G401.6 (cell line): Measurements from ENCODE around the gene PAPPA.

Experiments used
- FAIRE-seq: peaks from 2 replicates; lab custom pipeline; 2012; peaks lifted over from hg19 to GRCh38; lab: Jason Lieb, UNC

PAPPA gene

DNA sequence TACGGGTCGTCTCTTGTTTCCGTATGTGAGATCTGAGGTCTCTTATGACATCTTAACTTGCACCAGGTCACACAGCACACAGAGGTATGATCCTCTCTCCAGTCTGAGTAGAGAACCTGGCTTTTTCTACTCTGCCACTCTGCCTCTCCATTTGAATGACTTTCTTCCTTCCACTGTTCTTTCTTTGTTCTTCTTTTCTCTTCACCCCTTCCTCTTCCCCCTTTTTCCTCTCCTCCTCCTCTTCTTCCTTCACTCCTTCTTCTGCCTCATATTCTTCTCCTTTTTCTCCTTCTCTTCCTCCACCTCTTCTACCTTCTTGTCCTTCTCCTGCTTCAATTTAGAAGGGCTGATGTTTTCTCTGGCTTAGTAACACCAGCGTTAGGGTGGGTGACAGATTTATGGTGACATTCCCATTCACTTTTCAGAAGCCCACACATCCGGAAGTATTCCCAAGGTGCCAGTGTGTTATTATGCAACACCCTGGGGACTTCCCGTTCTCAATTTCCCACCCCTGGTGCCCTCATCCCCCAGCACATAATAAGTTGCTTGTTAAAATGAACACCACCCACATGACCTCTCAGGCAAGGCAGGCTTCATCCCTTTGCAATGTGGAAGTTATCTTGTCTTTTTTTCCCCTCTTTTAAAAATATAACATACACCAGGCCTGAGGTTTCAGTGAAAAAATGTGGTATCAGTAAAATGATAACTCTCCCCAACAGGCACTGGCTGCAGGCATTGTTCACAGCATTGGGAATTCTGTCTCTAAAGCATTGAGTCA lies 122.0 kb downstream of the PAPPA start:
- no peak for FAIRE-seq

DNA sequence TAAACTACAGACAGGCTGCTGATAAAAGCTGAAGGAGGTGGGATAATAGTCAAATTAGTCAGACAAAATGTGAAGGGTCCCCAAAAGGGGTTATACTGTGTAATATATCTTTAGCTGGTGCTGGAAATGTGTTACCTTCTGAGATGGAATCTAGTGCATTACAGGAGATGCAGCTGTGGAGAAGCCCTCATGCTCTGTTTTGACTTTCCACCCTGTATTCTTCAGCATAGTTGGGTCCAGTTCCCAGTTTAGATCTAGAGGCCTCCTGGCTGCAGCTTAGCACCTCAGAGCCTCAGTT lies 122.6 kb downstream of the PAPPA start:
- no peak for FAIRE-seq

GRCh38 chr9:116276651-116277121 lies 123.1 kb downstream of the PAPPA start:
- FAIRE-seq, result no peak

GRCh38 chr9:116278326-116278725 lies 124.7 kb downstream of the PAPPA start:
- FAIRE-seq, result no peak

DNA sequence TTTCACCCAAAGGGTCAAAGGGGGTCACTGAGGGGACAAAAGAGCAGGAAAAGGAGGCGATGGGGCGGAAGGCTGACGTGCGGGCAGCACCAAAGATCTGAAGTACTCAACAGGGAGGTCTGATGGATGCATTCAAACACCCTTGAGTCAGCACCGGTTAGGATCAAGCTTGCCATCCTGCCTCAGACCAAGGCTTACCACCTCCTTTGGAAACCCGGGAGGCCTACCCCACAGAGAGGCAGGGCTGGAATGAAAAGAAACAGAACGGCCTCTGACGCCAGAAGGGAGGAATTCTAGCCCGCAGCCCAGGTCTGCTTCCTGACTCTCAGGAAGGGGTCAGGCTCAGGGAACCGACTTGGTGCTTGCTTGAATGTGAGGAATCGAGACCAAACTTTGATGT lies 125.6 kb downstream of the PAPPA start:
- FAIRE-seq, result no peak

DNA sequence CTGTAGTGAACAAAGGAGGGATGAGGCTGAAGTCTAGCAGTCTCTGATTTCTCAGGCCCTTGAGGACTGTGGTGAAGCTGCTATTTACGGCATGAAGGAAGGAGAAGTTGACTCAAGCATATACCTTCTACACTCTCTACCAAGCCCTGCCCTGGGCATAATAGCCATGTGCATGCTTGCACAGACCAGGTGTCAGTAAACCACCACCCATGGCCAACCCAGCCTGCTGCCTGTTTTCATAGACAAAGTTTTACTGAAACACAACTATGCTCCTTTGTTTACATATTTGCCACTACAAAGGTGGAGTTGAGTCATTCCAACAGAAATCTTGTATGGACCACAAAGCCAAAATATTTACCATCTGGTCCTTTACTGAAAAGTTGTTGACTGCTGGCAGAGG lies 126.9 kb downstream of the PAPPA start:
- FAIRE-seq, result no peak

- FAIRE-seq, result no peak
Observed at GRCh38 chr9:116282597-116282996, 129.0 kb downstream of the PAPPA start.

- no peak for FAIRE-seq
Observed at GRCh38 chr9:116284518-116284917, 130.9 kb downstream of the PAPPA start.

GRCh38 chr9:116285320-116285719 lies 131.7 kb downstream of the PAPPA start:
- FAIRE-seq, result no peak

- no peak for FAIRE-seq
Observed at GRCh38 chr9:116286297-116286696, 132.7 kb downstream of the PAPPA start.

GRCh38 chr9:116287721-116288120 lies 134.1 kb downstream of the PAPPA start:
- FAIRE-seq, result no peak

DNA sequence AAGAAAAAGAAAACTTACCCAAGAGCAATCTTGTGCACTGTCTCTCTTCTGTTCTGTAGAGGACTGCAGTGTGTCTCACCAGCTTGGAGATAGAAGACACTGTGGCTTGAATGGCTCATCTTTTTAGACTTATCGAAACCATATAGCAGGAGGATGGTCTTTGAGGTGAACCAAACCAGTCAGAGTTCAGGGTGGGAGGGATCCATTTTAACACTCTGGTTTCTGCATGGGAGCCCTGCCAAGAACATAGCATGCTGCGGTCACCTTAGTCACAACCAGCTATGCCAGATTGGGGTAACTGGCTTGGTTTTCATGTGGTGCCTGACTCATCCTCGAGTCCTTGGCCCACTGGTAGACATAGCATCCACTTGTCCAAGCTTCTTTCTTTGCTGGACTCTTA lies 135.1 kb downstream of the PAPPA start:
- no peak for FAIRE-seq

- FAIRE-seq, result no peak
Observed at GRCh38 chr9:116297346-116297745, 143.8 kb downstream of the PAPPA start.

DNA sequence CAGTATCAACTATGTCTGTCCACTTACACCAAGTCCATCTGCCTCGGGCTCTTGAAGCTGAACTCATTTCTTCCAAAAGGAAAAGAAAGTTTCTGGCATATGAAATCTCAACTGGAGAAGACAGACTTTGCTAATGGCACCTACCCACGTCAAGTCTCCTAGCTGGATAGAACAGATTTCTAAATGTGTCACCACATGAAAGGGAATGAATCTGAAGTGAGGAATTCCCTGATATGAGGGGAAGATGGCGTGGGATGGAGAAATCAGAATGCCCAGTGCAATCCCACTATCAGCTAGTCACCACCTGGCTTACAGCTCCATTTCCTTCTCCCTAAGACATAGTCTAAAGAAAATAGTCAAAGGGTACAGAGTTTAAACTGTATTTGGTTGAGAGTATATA lies 144.7 kb downstream of the PAPPA start:
- no peak for FAIRE-seq

DNA sequence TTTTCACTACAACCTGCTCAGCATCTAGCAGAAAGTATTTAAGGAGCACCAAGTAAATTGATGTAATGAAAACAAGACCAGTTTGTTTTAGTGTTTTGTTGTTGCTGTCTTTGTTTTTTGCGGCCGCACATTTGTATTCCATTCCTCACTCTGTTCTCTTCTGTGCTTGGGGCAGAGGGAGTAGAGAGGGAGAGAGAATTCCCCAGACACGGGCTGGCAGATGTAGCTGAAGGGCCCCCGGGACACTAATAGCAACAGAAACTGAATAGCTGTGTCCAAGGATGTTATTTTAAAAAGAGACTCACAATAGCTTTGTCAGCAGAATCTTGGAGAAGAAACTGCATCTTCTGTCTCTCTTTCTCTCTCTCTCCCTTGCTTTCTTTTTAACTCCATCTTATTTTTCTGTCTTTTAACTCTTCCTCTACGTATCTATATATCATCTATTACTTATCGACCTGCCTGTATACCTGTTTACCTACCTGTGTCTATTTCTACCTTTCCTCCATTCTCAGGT lies 145.3 kb downstream of the PAPPA start:
- no peak for FAIRE-seq

- FAIRE-seq, result no peak
Observed at GRCh38 chr9:116300360-116300870, 146.8 kb downstream of the PAPPA start.

- FAIRE-seq, result no peak
Observed at GRCh38 chr9:116303270-116303669, 149.7 kb downstream of the PAPPA start.

GRCh38 chr9:116303886-116304538 lies 150.4 kb downstream of the PAPPA start:
- no peak for FAIRE-seq

DNA sequence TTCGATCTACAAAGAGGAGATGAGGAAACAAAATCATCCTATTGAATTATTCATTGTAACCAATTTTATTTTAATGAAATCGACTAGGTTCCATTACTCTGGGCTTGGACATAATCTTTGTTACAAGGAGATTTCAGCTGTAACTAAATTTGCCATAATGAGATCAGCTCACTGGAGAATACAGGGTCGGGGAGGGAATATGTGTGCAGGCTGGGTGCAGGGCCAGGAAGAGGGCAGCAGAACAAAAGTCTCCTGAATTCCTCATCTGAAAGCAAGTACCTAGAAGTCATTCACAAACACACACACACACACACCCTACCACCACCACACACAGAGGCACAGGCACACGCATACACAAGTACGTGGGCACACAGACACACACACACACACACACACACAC lies 151.2 kb downstream of the PAPPA start:
- FAIRE-seq, result no peak

DNA sequence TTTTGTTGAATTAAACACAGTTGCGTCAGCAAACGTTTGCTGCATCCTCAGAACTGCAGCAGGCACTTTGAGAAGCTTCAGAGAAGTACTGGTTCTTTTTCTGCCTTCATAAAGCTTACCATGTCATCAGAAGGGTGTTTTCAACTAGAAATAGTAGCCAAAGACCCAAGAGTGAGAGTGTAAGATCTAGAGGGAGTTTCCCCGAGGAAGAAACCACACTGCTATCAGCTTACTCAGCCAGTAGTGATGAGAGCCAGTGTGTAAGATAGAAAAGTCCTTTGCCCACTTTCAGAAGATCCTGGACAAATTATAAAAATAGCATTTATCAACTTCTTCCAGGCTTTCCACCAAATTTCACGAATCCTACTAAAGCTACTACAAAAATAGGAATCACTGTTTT lies 154.5 kb downstream of the PAPPA start:
- no peak for FAIRE-seq

GRCh38 chr9:116309900-116310611 lies 156.5 kb downstream of the PAPPA start:
- no peak for FAIRE-seq

GRCh38 chr9:116312221-116312620 lies 158.6 kb downstream of the PAPPA start:
- FAIRE-seq, result no peak

DNA sequence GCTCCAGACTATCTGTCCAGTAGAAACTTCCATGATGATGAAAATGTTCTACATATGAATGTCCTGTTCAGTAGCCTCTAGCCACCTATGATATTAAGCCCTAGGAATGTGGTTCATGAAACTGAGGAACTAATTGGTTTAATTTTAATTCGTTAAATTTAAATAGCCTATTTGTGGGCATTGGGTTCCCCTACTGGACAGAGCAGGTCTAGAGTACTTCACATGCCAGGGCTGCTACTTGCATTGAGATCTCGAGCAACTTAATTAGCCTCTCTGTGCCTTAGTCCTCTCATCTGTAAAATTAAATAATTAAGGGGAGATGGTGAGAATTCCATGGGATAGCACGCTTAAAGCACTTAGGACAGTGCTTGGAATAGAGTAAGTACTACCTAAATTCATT lies 160.0 kb downstream of the PAPPA start:
- no peak for FAIRE-seq
